HUES48 (cell line): ENCODE measurements around the gene FUT8.

Experiments used
- H3K27ac ChIP-seq: one replicate; pipeline ENCODE4 v1.7.0; 2013; ENCODE audit warnings: low read depth, low read length, inconsistent platforms
- H3K27me3 ChIP-seq: 2 replicates; pipeline ENCODE4 v1.6.1; 2013; ENCODE audit warnings: mild to moderate bottlenecking, low read length; ENCODE audit not compliant: control insufficient read depth, insufficient read depth
- H3K36me3 ChIP-seq: 2 replicates; pipeline ENCODE4 v1.6.1; 2013; ENCODE audit warnings: low read length; ENCODE audit not compliant: control insufficient read depth, insufficient read depth
- H3K4me1 ChIP-seq: 2 replicates; pipeline ENCODE4 v1.6.1; 2013; ENCODE audit warnings: mild to moderate bottlenecking, low read length; ENCODE audit not compliant: control insufficient read depth, insufficient read depth
- H3K4me3 ChIP-seq: 2 replicates; pipeline ENCODE4 v1.5.1; 2013; ENCODE audit warnings: mild to moderate bottlenecking, low read depth, low read length
- H3K9ac ChIP-seq: 2 replicates; pipeline ENCODE4 v1.6.1; 2013; ENCODE audit warnings: mild to moderate bottlenecking, low read depth, low read length, moderate library complexity
- H3K9me3 ChIP-seq: 2 replicates; pipeline ENCODE4 v1.6.1; 2013; ENCODE audit warnings: low read length; ENCODE audit not compliant: control insufficient read depth, insufficient read depth

Gene FUT8

GRCh38 chr14:65770681-65771080 is 358.2 kb downstream of the FUT8 start:
- Histone ChIP-seq H3K4me1 (no peaks in the 10 kb centered on the region), H3K9me3 (no peaks in the 10 kb centered on the region), H3K4me3 (no peak overlapping the region), H3K36me3 (no peaks in the 10 kb centered on the region), H3K27ac (no peak overlapping the region), H3K9ac (no peak overlapping the region), H3K27me3 (no peaks in the 10 kb centered on the region)

GRCh38 chr14:65771271-65771670 is 358.7 kb downstream of the FUT8 start:
- Histone ChIP-seq H3K36me3 (no peaks in the 10 kb centered on the region), H3K27me3 (no peaks in the 10 kb centered on the region), H3K4me1 (no peaks in the 10 kb centered on the region), H3K9me3 (no peaks in the 10 kb centered on the region), H3K4me3 (no peak overlapping the region), H3K27ac (no peak overlapping the region), H3K9ac (no peak overlapping the region)

GRCh38 chr14:65772466-65772865 is 359.9 kb downstream of the FUT8 start:
- H3K9me3 ChIP-seq: no peaks in the 10 kb centered on the region
- no peak overlapping the region for H3K9ac ChIP-seq
- H3K36me3 ChIP-seq: no peaks in the 10 kb centered on the region
- no peaks in the 10 kb centered on the region for H3K27me3 ChIP-seq
- H3K27ac ChIP-seq: no peak overlapping the region
- no peaks in the 10 kb centered on the region for H3K4me1 ChIP-seq
- no peak overlapping the region for H3K4me3 ChIP-seq

- H3K9me3 ChIP-seq: no peaks in the 10 kb centered on the region
- H3K9ac ChIP-seq: no peak overlapping the region
- H3K4me1 ChIP-seq: no peaks in the 10 kb centered on the region
- no peak overlapping the region for H3K27ac ChIP-seq
- no peaks in the 10 kb centered on the region for H3K27me3 ChIP-seq
- no peak overlapping the region for H3K4me3 ChIP-seq
- no peaks in the 10 kb centered on the region for H3K36me3 ChIP-seq
Observed at GRCh38 chr14:65772921-65773574, 360.5 kb downstream of the FUT8 start.

GRCh38 chr14:65774041-65774440 is 361.5 kb downstream of the FUT8 start:
- H3K4me1 ChIP-seq: no peaks in the 10 kb centered on the region
- no peak overlapping the region for H3K27ac ChIP-seq
- H3K9me3 ChIP-seq: no peaks in the 10 kb centered on the region
- no peak overlapping the region for H3K9ac ChIP-seq
- H3K27me3 ChIP-seq: no peaks in the 10 kb centered on the region
- no peaks in the 10 kb centered on the region for H3K36me3 ChIP-seq
- no peak overlapping the region for H3K4me3 ChIP-seq

GRCh38 chr14:65776193-65776852 is 363.8 kb downstream of the FUT8 start:
- no peak overlapping the region for H3K4me3 ChIP-seq
- H3K4me1 ChIP-seq: no peaks in the 10 kb centered on the region
- H3K27me3 ChIP-seq: no peaks in the 10 kb centered on the region
- no peak overlapping the region for H3K9ac ChIP-seq
- no peaks in the 10 kb centered on the region for H3K36me3 ChIP-seq
- H3K9me3 ChIP-seq: no peaks in the 10 kb centered on the region
- H3K27ac ChIP-seq: no peak overlapping the region

- H3K9ac ChIP-seq: no peak overlapping the region
- no peak overlapping the region for H3K4me3 ChIP-seq
- no peaks in the 10 kb centered on the region for H3K4me1 ChIP-seq
- H3K9me3 ChIP-seq: no peaks in the 10 kb centered on the region
- no peak overlapping the region for H3K27ac ChIP-seq
- no peaks in the 10 kb centered on the region for H3K27me3 ChIP-seq
- H3K36me3 ChIP-seq: no peaks in the 10 kb centered on the region
Observed at GRCh38 chr14:65780566-65780965, 368.0 kb downstream of the FUT8 start.

GRCh38 chr14:65783101-65783500 is 370.6 kb downstream of the FUT8 start:
- H3K27ac ChIP-seq: no peak overlapping the region
- H3K9me3 ChIP-seq: no peaks in the 10 kb centered on the region
- no peaks in the 10 kb centered on the region for H3K27me3 ChIP-seq
- H3K9ac ChIP-seq: no peak overlapping the region
- H3K4me1 ChIP-seq: no peaks in the 10 kb centered on the region
- H3K36me3 ChIP-seq: no peaks in the 10 kb centered on the region
- no peak overlapping the region for H3K4me3 ChIP-seq

- no peak overlapping the region for H3K9ac ChIP-seq
- no peak overlapping the region for H3K27ac ChIP-seq
- H3K36me3 ChIP-seq: no peaks in the 10 kb centered on the region
- H3K4me3 ChIP-seq: no peak overlapping the region
- no peaks in the 10 kb centered on the region for H3K9me3 ChIP-seq
- no peaks in the 10 kb centered on the region for H3K27me3 ChIP-seq
- no peaks in the 10 kb centered on the region for H3K4me1 ChIP-seq
Observed at GRCh38 chr14:65783576-65783975, 371.0 kb downstream of the FUT8 start.

GRCh38 chr14:65784574-65784973 is 372.0 kb downstream of the FUT8 start:
- H3K27ac ChIP-seq: no peak overlapping the region
- no peaks in the 10 kb centered on the region for H3K36me3 ChIP-seq
- H3K9ac ChIP-seq: no peak overlapping the region
- H3K4me1 ChIP-seq: no peaks in the 10 kb centered on the region
- H3K4me3 ChIP-seq: no peak overlapping the region
- no peaks in the 10 kb centered on the region for H3K9me3 ChIP-seq
- H3K27me3 ChIP-seq: no peaks in the 10 kb centered on the region

GRCh38 chr14:65787461-65787860 is 374.9 kb downstream of the FUT8 start:
- Histone ChIP-seq H3K9me3 (no peaks in the 10 kb centered on the region), H3K4me3 (no peak overlapping the region), H3K9ac (no peak overlapping the region), H3K4me1 (peaks cover 4% of the 10 kb centered on the region; the same call in 1 of the 2 replicates), H3K27ac (no peak overlapping the region), H3K27me3 (no peaks in the 10 kb centered on the region), H3K36me3 (no peaks in the 10 kb centered on the region)
